GM12878 (cell line): ENCODE results near the gene RTCA. TPM values are rescaled to one million over a fixed set of nuclear protein-coding genes. Genes with fewer than 3 reads are reported as not detected.
A peak's percentile ranks its signal among the peaks of the same experiment; 100 is the strongest.

Source experiments
- ATAC-seq: fragments of 200-7000 bp; cut with Tn5 transposase; 3 replicates; pipeline ENCODE4 v1.9.1; 2020; ENCODE audit warnings: mild to moderate bottlenecking, moderate library complexity
- BruUV-seq: library from RNA; stranded (reverse); fragments of 400-500 nt; replicated peaks from 2 replicates; lab custom pipeline; 2021; lab: Mats Ljungman, UMichigan
- CTCF ChIA-PET: fragments of 300-600 bp; sonication (Branson Sonifier 250); formaldehyde crosslinking; extraction: SDS; loops from one replicate; lab custom pipeline; 2021; ENCODE audit warnings: inconsistent platforms; lab: Yijun Ruan, JAX
- POLR2A ChIA-PET: fragments of 350-600 bp; formaldehyde crosslinking; extraction: SDS; loops from one replicate; lab custom pipeline; 2021; ENCODE audit warnings: inconsistent platforms; lab: Charles Lee
- RAD21 ChIA-PET: fragments of 300-600 bp; sonication (Branson Sonifier 250); formaldehyde crosslinking; loops from one replicate; lab custom pipeline; 2023; ENCODE audit warnings: antibody characterized with exemption; ENCODE audit not compliant: unreplicated experiment; lab: Charles Lee
- SMC1A ChIA-PET: fragments of 300-600 bp; sonication (Branson Sonifier 250); formaldehyde crosslinking; loops from one replicate; lab custom pipeline; 2023; ENCODE audit not compliant: unreplicated experiment, uncharacterized antibody; lab: Charles Lee
- DNase-seq: peaks from one replicate; pipeline ENCODE4 v3.0.0-alpha.2; 2011; ENCODE audit warnings: low read depth, low spot score
- FAIRE-seq: peaks from 3 replicates; lab custom pipeline; 2011; peaks lifted over from hg19 to GRCh38; lab: Jason Lieb, UNC
- H2AFZ ChIP-seq: 2 replicates; pipeline ENCODE4 v1.6.0; 2011; ENCODE audit warnings: low read depth, low read length, control low read depth; ENCODE audit not compliant: control insufficient read depth
- H3K27ac ChIP-seq: 2 replicates; pipeline ENCODE4 v1.5.1; 2011; ENCODE audit warnings: control low read depth; ENCODE audit not compliant: control insufficient read depth, insufficient read depth
- H3K27me3 ChIP-seq, 2 experiments: replicated peaks in 1 of 2; 2 replicates each; pipeline versions ENCODE4 v1.6.0 to v1.6.1; 2011; ENCODE audit warnings: low read length in 1 of 2; ENCODE audit not compliant: control insufficient read depth in 2 of 2, insufficient read depth in 2 of 2
- H3K36me3 ChIP-seq, 2 experiments: 2 replicates each; pipeline ENCODE4 v1.5.1; 2011; ENCODE audit warnings: low read length in 1 of 2; ENCODE audit not compliant: control insufficient read depth in 2 of 2, insufficient read depth in 2 of 2
- H3K4me1 ChIP-seq: 2 replicates; pipeline ENCODE4 v1.6.1; 2011; ENCODE audit warnings: mild to moderate bottlenecking, low read length, moderate library complexity, mixed read lengths; ENCODE audit not compliant: control insufficient read depth, insufficient read depth
- H3K4me2 ChIP-seq: 2 replicates; pipeline ENCODE4 v1.6.0; 2011; ENCODE audit warnings: control low read depth; ENCODE audit not compliant: control insufficient read depth, insufficient read depth
- H3K4me3 ChIP-seq: fragments of 200-600 bp; sonication (generic); 2 replicates; pipeline ENCODE4 v1.5.1; 2016
- H3K79me2 ChIP-seq: 2 replicates; pipeline ENCODE4 v1.6.0; 2011; ENCODE audit warnings: low read length; ENCODE audit not compliant: control insufficient read depth, insufficient read depth
- H3K9ac ChIP-seq: 2 replicates; pipeline ENCODE4 v1.8.0; 2011; ENCODE audit warnings: low read length, control low read depth, mixed read lengths; ENCODE audit not compliant: control insufficient read depth, insufficient read depth
- H3K9me3 ChIP-seq: replicated peaks from 3 replicates; pipeline ENCODE4 v1.5.1; 2011; ENCODE audit warnings: mild to moderate bottlenecking, low read length; ENCODE audit not compliant: control insufficient read depth, insufficient read depth
- H4K20me1 ChIP-seq: 2 replicates; pipeline ENCODE4 v1.6.0; 2011; ENCODE audit not compliant: control insufficient read depth, insufficient read depth
- HDAC6 ChIP-seq: fragments of 200-600 bp; sonication (generic); IDR thresholded peaks from one replicate; pipeline ENCODE4 v1.8.0; 2017; ENCODE audit warnings: antibody characterized with exemption; ENCODE audit not compliant: unreplicated experiment
- IRF4 ChIP-seq: IDR thresholded peaks from 2 replicates; pipeline ENCODE4 v1.6.1; 2011; ENCODE audit warnings: low read depth, low read length
- POLR2A ChIP-seq: IDR thresholded peaks from 2 replicates; pipeline ENCODE4 v1.6.1; 2011; ENCODE audit warnings: low read depth, mild to moderate bottlenecking, low read length
- WRNIP1 ChIP-seq: IDR thresholded peaks from 2 replicates; pipeline ENCODE4 v1.6.1; 2011; ENCODE audit warnings: low read depth, low read length, improper control_type of control experiment, borderline replicate concordance
- WGBS: methylation state at CpG from one replicate; pipeline ENCODE4 v1.1.6; 2016; ENCODE audit warnings: low lambda C conversion rate; ENCODE audit not compliant: insufficient replicate concordance, insufficient coverage; ENCODE audit errors: missing lambda C conversion rate; 5-methylcytosine and 5-hydroxymethylcytosine counted together
- in situ Hi-C: fragments of 300-500 bp; cut with MboI; formaldehyde crosslinking; loops from 9 replicates; pipeline ENCODE4 v1.14.3; 2018; ENCODE audit warnings: mixed read lengths
- intact Hi-C: fragments of 100-400 bp; cut with micrococcal nuclease; formaldehyde crosslinking; loops from one replicate; pipeline ENCODE4 v1.14.2; 2022; ENCODE audit not compliant: unreplicated experiment
- polyA plus RNA-seq, 11 experiments: library from polyadenylated mRNA; depleted of rRNA in 4 of 11; unstranded in 6 of 11; stranded (reverse) in 5 of 11; fragments of >200 nt; fragmentation: Nextera tagmentation in 4 of 11; fragmentation: Illumina TruSeq in 1 of 11; extraction: Ambion mirVana in 4 of 11; extraction: Trizol in 1 of 11; gene quantifications; 1 replicate in 1 of 11; 2 replicates in 10 of 11; pipeline versions ENCODE4 v1.2.1 to v1.2.3, GENCODE V29; 2011 to 2016; ENCODE audit warnings: inconsistent platforms in 2 of 11, missing spikeins in 2 of 11, low read depth in 1 of 11
- total RNA-seq, 4 experiments: library from RNA; depleted of rRNA in 3 of 4; stranded (reverse); fragments of >200 nt in 3 of 4; fragmentation: Illumina TruSeq in 1 of 4; extraction: Trizol in 1 of 4; gene quantifications; 2 replicates each; pipeline versions ENCODE4 v1.2.1 to v1.2.3, GENCODE V29; 2013 to 2021
- TF ChIP-seq, protein P1 (sequence below): IDR thresholded peaks from 2 replicates; pipeline ENCODE4 v1.6.1; 2011; ENCODE audit warnings: mild to moderate bottlenecking, low read depth, low read length, moderate library complexity; ENCODE audit not compliant: insufficient replicate concordance
- TF ChIP-seq, protein P2 (sequence below): IDR thresholded peaks from 2 replicates; pipeline ENCODE4 v1.6.1; 2012; ENCODE audit warnings: low read depth, low read length, improper control_type of control experiment
- TF ChIP-seq, protein P3 (sequence below): fragments of 450-650 bp; IDR thresholded peaks from 2 replicates; pipeline ENCODE4 v1.6.1; 2017; ENCODE audit warnings: mild to moderate bottlenecking

RTCA gene
- total and polyA plus RNA-seq, 10 of the 15 experiments (the other 5 are each of a cell fraction or from before 2014, with no cell fraction given) = 10.3 to 63.5 (median 37.3) TPM

DNA sequence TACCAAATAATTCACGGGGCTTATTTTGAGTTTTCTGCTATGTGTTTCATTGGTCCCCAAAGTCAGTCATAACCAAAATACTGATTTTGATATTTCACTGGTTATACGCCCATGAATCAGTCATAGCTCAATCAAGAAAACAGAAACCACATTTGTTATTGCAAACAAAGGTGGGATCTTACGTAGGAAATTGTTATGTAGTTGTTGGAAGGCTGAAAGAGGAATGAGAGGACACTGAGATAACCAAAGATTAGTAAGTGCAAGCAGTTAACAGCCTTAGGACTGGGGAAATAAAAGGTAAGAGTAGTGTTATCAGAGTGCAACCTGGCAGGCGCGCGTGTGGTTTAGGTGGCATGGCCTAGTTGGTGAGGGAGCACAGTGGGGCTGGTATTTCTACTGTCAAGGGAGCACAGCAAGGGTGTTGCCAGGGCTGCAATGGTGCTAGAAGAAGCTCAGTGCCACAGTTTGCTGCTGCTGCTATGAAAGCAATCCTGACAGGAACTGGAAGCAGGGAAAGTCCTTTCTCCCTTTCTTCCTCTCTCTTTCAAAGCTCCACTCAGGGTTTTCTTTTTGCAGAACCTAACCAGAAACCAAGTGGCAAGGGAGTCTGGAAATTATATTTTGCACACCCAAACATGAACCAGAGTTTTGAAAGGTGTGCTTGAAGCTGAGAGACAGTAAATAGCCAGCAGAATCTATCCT is 33.7 kb downstream of the RTCA start:
- ATAC-seq = no peak; the same call in 2 of the 3 replicates
- intact Hi-C loops = no loop called here
- POLR2A ChIA-PET = interaction anchor here (0.9 kb wide), 1 partner anchor 10 kb away, joined by 3 read pairs; no protein-coding TSS in a partner anchor
- H3K27ac ChIP-seq = no peak overlapping the region
- no peak overlapping the region for H3K4me3 ChIP-seq
- no peaks in the 10 kb centered on the region for H3K79me2 ChIP-seq
- no peaks in the 10 kb centered on the region for H3K9me3 ChIP-seq
- H3K27me3 ChIP-seq = no peaks in the 10 kb centered on the region
- H3K36me3 ChIP-seq = no peaks in the 10 kb centered on the region
- in situ Hi-C loops = no loop called here
- no peak for DNase-seq
- no peak overlapping the region for H2AFZ ChIP-seq
- BruUV-seq = no TSS peak
- SMC1A ChIA-PET = interaction anchor here (1.0 to 1.4 kb wide), 3 partner anchors 33 to 157 kb away, joined by 3 to 5 read pairs (median 3); no protein-coding TSS in a partner anchor
- H3K9ac ChIP-seq = no peak overlapping the region
- H3K4me1 ChIP-seq = no peaks in the 10 kb centered on the region
- RAD21 ChIA-PET = interaction anchor here (1.0 kb wide), 2 partner anchors 16 to 336 kb away, joined by 3 read pairs; no protein-coding TSS in a partner anchor
- H4K20me1 ChIP-seq = no peaks in the 10 kb centered on the region
- no peak overlapping the region for H3K4me2 ChIP-seq
- 55% methylated on average over 6 of the region's 6 CpGs for WGBS
- CTCF ChIA-PET = interaction anchor here (0.7 to 1.1 kb wide), 3 partner anchors 10 to 586 kb away, joined by 3 read pairs; no protein-coding TSS in a partner anchor
- no peak for FAIRE-seq
- TF ChIP-seq, protein P1, sequence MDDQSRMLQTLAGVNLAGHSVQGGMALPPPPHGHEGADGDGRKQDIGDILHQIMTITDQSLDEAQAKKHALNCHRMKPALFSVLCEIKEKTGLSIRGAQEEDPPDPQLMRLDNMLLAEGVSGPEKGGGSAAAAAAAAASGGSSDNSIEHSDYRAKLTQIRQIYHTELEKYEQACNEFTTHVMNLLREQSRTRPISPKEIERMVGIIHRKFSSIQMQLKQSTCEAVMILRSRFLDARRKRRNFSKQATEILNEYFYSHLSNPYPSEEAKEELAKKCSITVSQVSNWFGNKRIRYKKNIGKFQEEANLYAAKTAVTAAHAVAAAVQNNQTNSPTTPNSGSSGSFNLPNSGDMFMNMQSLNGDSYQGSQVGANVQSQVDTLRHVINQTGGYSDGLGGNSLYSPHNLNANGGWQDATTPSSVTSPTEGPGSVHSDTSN = no peak
- TF ChIP-seq IRF4 (no peak), WRNIP1 (no peak), HDAC6 (no peak), POLR2A (peak; percentile 33; the same call in 1 of the 2 replicates)
- TF ChIP-seq, protein P2, sequence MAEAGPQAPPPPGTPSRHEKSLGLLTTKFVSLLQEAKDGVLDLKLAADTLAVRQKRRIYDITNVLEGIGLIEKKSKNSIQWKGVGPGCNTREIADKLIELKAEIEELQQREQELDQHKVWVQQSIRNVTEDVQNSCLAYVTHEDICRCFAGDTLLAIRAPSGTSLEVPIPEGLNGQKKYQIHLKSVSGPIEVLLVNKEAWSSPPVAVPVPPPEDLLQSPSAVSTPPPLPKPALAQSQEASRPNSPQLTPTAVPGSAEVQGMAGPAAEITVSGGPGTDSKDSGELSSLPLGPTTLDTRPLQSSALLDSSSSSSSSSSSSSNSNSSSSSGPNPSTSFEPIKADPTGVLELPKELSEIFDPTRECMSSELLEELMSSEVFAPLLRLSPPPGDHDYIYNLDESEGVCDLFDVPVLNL = no peak
- TF ChIP-seq, protein P3, sequence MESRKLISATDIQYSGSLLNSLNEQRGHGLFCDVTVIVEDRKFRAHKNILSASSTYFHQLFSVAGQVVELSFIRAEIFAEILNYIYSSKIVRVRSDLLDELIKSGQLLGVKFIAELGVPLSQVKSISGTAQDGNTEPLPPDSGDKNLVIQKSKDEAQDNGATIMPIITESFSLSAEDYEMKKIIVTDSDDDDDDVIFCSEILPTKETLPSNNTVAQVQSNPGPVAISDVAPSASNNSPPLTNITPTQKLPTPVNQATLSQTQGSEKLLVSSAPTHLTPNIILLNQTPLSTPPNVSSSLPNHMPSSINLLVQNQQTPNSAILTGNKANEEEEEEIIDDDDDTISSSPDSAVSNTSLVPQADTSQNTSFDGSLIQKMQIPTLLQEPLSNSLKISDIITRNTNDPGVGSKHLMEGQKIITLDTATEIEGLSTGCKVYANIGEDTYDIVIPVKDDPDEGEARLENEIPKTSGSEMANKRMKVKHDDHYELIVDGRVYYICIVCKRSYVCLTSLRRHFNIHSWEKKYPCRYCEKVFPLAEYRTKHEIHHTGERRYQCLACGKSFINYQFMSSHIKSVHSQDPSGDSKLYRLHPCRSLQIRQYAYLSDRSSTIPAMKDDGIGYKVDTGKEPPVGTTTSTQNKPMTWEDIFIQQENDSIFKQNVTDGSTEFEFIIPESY = no peak
